A673 (cell line): Measurements from ENCODE around the gene HEPACAM2. TPM values are rescaled to one million over a fixed set of nuclear protein-coding genes. Genes with fewer than 3 reads are reported as not detected.

Experiments
- BruUV-seq: library from RNA; stranded (reverse); fragments of 400-500 nt; replicated peaks from 2 replicates; lab custom pipeline; 2021; lab: Mats Ljungman, UMichigan
- CTCF ChIA-PET: fragments of 300-600 bp; sonication (Branson Sonifier 250); formaldehyde crosslinking; loops from one replicate; lab custom pipeline; 2022; ENCODE audit warnings: antibody characterized with exemption; lab: Charles Lee
- POLR2A ChIA-PET: fragments of 300-600 bp; sonication (Branson Sonifier 250); formaldehyde crosslinking; loops from one replicate; lab custom pipeline; 2022; ENCODE audit warnings: antibody characterized with exemption; ENCODE audit not compliant: low non-redundant PET; lab: Charles Lee
- DNase-seq: peaks from one replicate; pipeline ENCODE4 v3.0.0-alpha.2; 2015; ENCODE audit warnings: low spot score
- H3K27ac ChIP-seq: fragments of 200-600 bp; sonication (generic); 2 replicates; pipeline ENCODE4 v1.5.1; 2016; ENCODE audit warnings: mixed run types, low read depth, mild to moderate bottlenecking, mixed read lengths, antibody characterized with exemption, low read length; ENCODE audit not compliant: poor library complexity, severe bottlenecking
- H3K27me3 ChIP-seq: fragments of 200-600 bp; sonication (generic); replicated peaks from 2 replicates; pipeline ENCODE4 v1.6.1; 2017; ENCODE audit warnings: mixed run types, low read depth, mild to moderate bottlenecking, mixed read lengths, antibody characterized with exemption, low read length; ENCODE audit not compliant: insufficient read depth, poor library complexity
- H3K36me3 ChIP-seq: fragments of 200-600 bp; sonication (generic); 2 replicates; pipeline ENCODE4 v1.6.1; 2016; ENCODE audit warnings: mixed run types, mild to moderate bottlenecking, mixed read lengths, antibody characterized with exemption, low read length; ENCODE audit not compliant: insufficient read depth, poor library complexity, severe bottlenecking
- H3K4me1 ChIP-seq: fragments of 200-600 bp; sonication (generic); 2 replicates; pipeline ENCODE4 v1.6.1; 2017; ENCODE audit warnings: mixed run types, mild to moderate bottlenecking, mixed read lengths, antibody characterized with exemption, low read length; ENCODE audit not compliant: insufficient read depth, poor library complexity, severe bottlenecking
- H3K4me3 ChIP-seq: fragments of 200-600 bp; sonication (generic); 2 replicates; pipeline ENCODE4 v1.5.1; 2016; ENCODE audit warnings: low read depth, mixed run types, mild to moderate bottlenecking, mixed read lengths, low read length; ENCODE audit not compliant: poor library complexity, severe bottlenecking
- H3K9me3 ChIP-seq: fragments of 200-600 bp; sonication (generic); 2 replicates; pipeline ENCODE4 v1.6.1; 2016; ENCODE audit warnings: mixed run types, low read depth, mild to moderate bottlenecking, mixed read lengths, antibody characterized with exemption, low read length; ENCODE audit not compliant: poor library complexity, severe bottlenecking
- CTCF ChIP-seq: fragments of 300-800, 200-600 bp; sonication (generic); conservative IDR thresholded peaks from 2 replicates; pipeline ENCODE4 v1.5.1; 2017; ENCODE audit warnings: low read depth, mild to moderate bottlenecking, antibody characterized with exemption, low read length, moderate library complexity, mixed read lengths
- EZH2 ChIP-seq: fragments of 200-600 bp; sonication (generic); IDR thresholded peaks from 2 replicates; pipeline ENCODE4 v1.6.1; 2017; ENCODE audit warnings: borderline replicate concordance, low read depth, mild to moderate bottlenecking, mixed read lengths, antibody characterized with exemption, low read length; ENCODE audit not compliant: poor library complexity, severe bottlenecking
- intact Hi-C: fragments of 100-400 bp; cut with micrococcal nuclease; formaldehyde crosslinking; loops from one replicate; pipeline ENCODE4 v1.10.0; 2022; ENCODE audit not compliant: unreplicated experiment
- total RNA-seq: library from RNA; stranded (reverse); gene quantifications from 2 replicates; pipeline ENCODE4 v1.2.3, GENCODE V29; 2021

HEPACAM2 gene
- total RNA-seq, 1 experiment from 2014 or later = not detected

- H3K36me3 ChIP-seq = no peaks in the 10 kb centered on the region
- H3K27ac ChIP-seq = no peak overlapping the region
- intact Hi-C loops = no loop called here
- BruUV-seq = no TSS peak
- no peak for TF ChIP-seq CTCF
- no peak for TF ChIP-seq EZH2
- DNase-seq = peak; percentile 6
- no peak overlapping the region for H3K4me3 ChIP-seq
- CTCF ChIA-PET = no interaction called here
- H3K27me3 ChIP-seq = no peaks in the 10 kb centered on the region
- POLR2A ChIA-PET = no interaction called here
- H3K9me3 ChIP-seq = no peaks in the 10 kb centered on the region
- H3K4me1 ChIP-seq = no peaks in the 10 kb centered on the region
Measured at GRCh38 chr7:93156884-93157283, 69.4 kb downstream of the HEPACAM2 start.

- H3K4me3 ChIP-seq = no peak overlapping the region
- CTCF ChIA-PET = no interaction called here
- H3K27me3 ChIP-seq = no peaks in the 10 kb centered on the region
- H3K4me1 ChIP-seq = no peaks in the 10 kb centered on the region
- TF ChIP-seq EZH2 = no peak
- no peak for TF ChIP-seq CTCF
- DNase-seq = no peak
- no TSS peak for BruUV-seq
- H3K27ac ChIP-seq = no peak overlapping the region
- intact Hi-C loops = no loop called here
- H3K36me3 ChIP-seq = no peaks in the 10 kb centered on the region
- POLR2A ChIA-PET = no interaction called here
- H3K9me3 ChIP-seq = no peaks in the 10 kb centered on the region
Measured at GRCh38 chr7:93150200-93150835, 76.0 kb downstream of the HEPACAM2 start.

GRCh38 chr7:93148727-93149126 is 77.5 kb downstream of the HEPACAM2 start:
- no peaks in the 10 kb centered on the region for H3K36me3 ChIP-seq
- POLR2A ChIA-PET = no interaction called here
- no peaks in the 10 kb centered on the region for H3K4me1 ChIP-seq
- TF ChIP-seq EZH2 = no peak
- no peak for DNase-seq
- no peak overlapping the region for H3K4me3 ChIP-seq
- CTCF ChIA-PET = no interaction called here
- no peaks in the 10 kb centered on the region for H3K9me3 ChIP-seq
- BruUV-seq = no TSS peak
- no peaks in the 10 kb centered on the region for H3K27me3 ChIP-seq
- intact Hi-C loops = no loop called here
- no peak overlapping the region for H3K27ac ChIP-seq

GRCh38 chr7:93148144-93148543 is 78.1 kb downstream of the HEPACAM2 start, which contains the start of gene SAMD9L:
Gene SAMD9L (minus strand): TSS chr7:93148385. CDS start chr7:93135971, 12,414 bp downstream.
- DNase-seq = no peak
- no peak within 1 kb of the TSS for H3K27ac ChIP-seq
- CTCF ChIA-PET = no interaction called here
- no peaks in the 10 kb centered on the region for H3K4me1 ChIP-seq
- no peak for TF ChIP-seq EZH2
- no peak for TF ChIP-seq CTCF
- peak within 1 kb of the TSS; percentile 36 for H3K4me3 ChIP-seq
- intact Hi-C loops = no loop called here
- POLR2A ChIA-PET = no interaction called here
- H3K27me3 ChIP-seq = no peaks in the 10 kb centered on the region
- H3K9me3 ChIP-seq = no peaks in the 10 kb centered on the region
- no peaks in the 10 kb centered on the region for H3K36me3 ChIP-seq
- no TSS peak for BruUV-seq
